HG02885 (cell line): ENCODE data around the gene GALNT9.
"Not testable (repeated sequence)": the region's sequence is repeated elsewhere in the genome, so short reads cannot be mapped to it uniquely, and the experiment has no call there.

Source experiments
- ATAC-seq: cut with Tn5 transposase; IDR thresholded peaks from one replicate; pipeline ENCODE4 v1.9.1; 2021; ENCODE audit warnings: mild to moderate bottlenecking; ENCODE audit not compliant: unreplicated experiment, poor library complexity

The GALNT9 gene

DNA sequence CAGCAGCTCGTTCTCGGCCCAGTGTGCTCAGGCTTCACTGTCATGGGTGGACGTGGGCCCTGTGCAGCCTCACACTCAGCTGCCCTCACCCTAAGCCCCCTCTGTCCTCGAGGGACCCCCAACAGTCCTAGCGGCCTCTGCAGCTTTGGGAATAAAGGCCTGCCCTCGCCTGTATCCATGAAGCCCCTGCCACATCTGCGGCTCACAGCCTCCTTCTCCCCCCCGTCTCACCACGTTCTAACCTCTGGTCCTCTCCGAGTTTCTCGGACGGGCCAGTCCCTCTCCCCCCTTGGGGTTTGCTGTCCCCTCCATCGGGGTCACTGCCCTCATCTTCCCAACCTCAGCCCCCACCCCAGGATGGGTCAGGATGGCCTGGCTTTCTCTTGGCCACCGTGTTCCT, 30.2 kb upstream of the GALNT9 start:
- no peak for ATAC-seq

DNA sequence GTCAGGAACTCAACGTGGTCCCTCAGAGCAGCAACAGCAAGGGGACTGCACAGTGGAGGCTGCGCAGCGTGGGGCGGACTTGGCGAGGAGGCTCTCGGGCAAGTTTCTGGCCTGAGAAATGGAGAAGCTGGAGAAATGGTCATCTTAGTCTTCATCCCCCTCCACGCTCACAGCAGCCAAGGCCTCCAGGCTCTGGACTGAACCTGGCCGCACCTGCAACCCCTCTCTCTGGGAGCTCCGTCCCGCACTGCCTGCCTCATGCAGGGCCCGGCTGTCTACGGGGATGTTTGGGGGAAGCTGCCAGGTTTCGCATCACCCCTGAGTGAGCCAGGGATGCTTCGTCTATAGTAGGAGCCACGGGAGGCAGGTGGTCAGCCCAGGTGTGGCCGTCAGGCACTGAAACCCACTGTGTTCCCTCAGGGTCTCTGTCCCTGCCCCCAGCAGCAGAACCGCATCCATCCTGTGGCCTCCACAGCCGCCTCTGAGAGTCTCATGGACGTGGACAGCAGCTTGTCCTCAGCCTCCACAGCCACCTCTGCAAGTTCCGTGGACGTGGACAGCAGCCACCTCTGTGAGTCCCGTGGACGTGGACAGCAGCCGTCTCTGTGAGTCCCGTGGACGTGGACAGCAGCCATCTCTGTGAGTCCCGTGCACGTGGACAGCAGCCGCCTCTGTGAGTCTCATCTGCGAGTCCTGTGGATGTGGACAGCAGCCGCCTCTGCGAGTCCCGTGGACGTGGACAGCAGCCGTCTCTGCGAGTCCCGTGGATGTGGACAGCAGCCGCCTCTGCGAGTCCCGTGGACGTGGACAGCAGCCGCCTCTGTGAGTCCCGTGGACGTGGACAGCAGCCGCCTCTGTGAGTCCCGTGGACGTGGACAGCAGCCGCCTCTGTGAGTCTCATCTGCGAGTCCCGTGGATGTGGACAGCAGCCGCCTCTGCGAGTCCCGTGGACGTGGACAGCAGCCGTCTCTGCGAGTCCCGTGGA, 29.1 kb upstream of the GALNT9 start:
- ATAC-seq, result not testable (repeated sequence)

DNA sequence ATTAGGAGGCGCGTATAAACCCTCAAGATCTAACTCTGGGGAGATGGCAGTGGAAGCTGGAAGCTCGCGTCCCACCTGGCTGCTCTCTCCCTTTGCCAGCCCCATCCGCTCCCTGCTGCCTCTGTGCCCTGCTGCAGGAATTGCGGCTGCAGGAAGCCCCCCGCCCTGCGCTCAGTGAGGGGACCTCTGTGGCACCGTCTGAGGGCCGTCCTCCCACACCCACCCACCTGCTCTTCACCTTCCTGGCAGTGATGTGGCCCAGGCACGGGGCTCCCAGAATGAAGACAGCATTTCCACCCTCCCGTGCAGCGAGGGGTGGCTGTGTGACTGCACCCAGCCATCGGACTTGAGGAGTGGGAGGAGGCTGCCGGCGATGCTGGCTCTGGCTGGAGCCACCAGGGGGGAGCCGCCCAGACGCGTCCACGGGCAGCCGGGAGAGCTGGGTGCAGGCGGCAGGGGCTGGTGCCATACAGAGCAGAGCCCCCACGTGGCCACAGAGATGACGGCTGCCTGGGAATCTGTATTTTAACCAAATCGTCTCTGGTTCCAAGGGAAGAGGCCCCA, 28.3 kb upstream of the GALNT9 start:
- ATAC-seq, result no peak

DNA sequence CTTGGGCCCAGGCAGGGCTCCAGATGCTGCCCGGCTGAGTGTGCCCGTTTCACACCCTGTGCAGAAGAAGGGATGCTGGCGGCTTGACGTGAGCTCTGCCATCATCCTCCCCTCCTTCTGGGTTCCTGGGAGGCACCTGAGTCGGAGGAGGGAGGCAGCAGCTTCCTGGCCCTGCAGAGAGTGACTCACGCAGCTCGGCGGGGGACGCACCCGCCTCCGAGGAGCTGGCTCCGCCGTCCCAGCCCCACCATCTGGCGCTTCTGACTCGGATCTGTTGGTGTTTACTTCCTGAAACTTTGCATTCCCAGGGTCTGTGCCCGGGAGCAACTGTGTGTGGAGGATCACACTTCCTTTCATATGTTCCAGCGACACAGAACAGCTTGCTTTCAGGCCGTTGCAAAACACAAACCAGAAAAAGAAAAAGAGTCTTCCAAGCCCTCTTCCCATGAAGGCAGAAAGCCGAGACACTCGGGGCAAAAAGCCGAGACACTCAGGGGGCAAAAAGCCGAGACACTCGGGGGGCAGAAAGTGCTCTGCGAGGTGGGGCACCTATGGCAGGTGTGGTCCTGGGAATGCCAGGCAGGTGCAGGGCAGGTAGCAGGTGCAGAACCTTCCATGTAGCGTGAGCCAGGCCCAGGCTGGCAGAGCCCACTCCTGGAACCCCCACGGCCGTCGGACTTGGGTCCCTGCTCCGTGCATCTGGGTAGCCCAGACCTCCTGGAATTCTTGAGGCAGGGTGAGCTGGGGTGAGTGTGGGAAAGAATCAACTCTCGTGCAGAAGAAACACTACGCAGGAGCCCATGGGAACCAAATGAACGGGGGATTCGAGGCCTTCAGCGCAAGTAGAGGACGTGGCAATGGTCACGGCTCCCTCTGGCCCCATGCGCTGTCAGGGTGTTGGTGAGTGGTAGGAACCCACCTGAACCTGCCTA, 27.6 kb upstream of the GALNT9 start:
- ATAC-seq, result no peak

DNA sequence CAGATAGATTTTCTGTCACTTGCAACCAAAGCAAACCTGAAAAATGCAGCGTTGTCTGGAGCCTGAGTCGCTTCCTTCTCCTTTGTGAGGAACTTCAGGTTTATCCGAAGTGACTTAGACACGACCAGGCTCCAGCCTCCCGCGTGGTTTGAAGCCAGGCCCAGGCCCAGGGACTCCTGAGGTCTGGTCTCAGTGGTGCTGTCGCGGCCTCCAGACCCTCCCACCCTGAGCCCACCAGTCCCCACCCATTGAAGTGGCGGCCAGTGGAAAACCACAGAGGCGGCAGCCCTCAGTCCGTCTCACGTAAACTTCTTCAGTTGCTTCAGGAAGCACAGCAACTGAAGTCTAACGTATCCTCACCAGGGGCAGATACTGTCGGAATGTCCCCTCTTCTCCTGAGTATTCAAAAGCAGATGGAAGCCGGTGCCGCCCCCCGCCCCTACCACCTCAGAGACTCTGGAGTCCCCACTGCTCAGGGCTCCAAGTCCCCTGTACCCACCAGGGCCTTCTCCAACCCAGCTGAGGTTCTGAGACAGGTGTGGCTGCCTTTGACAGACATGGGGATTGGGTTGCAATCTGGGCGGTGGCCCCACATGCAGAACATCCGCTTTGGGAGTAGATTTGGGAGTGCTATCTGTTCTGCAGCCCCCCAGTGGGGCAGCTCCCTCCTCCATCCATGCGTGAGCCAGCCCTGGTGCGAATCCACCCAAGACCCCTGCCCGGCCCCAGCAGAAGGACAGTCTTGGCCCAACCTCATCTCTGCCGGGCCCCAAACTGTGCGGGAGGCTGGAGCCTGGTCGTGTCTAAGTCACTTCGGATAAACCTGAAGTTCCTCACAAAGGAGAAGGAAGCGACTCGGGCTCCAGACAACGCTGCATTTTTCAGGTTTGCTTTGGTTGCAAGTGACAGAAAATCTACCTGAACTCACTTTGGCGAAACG, 26.6 kb upstream of the GALNT9 start:
- ATAC-seq, result no peak

DNA sequence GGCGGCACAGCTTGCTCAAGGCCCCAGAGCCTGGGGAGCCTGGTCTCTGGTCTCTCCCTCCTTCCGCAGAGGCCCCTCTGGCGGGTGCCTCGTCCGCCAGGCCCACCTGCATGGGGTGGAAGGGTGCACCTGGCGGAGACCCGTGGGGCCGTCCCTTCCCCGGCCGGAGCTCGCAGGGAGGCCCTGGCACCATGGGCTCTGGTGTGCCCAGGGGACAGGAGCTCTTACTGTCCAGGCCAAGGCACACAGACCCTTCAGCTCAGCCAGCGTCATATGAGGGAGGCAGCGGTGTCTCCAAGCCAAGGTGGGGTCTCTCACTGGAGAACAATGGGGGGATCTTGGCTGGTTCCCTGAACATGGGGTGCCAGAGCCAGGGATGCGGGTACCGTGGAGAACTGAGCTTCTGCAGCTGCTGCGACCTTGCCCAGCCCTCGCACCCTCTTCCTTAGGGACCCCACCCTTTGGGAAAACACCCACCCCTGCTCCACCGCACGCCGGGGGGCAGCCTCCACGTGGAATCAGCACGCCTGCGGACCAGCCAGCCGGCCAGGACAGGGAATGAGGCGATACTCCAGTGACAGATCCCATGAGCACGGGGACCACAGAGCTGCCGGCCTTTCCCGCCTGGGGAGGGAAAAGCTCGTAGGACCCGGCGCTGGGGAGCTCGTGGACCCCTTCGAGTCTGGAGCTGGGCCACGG, 25.7 kb upstream of the GALNT9 start:
- ATAC-seq, result no peak

DNA sequence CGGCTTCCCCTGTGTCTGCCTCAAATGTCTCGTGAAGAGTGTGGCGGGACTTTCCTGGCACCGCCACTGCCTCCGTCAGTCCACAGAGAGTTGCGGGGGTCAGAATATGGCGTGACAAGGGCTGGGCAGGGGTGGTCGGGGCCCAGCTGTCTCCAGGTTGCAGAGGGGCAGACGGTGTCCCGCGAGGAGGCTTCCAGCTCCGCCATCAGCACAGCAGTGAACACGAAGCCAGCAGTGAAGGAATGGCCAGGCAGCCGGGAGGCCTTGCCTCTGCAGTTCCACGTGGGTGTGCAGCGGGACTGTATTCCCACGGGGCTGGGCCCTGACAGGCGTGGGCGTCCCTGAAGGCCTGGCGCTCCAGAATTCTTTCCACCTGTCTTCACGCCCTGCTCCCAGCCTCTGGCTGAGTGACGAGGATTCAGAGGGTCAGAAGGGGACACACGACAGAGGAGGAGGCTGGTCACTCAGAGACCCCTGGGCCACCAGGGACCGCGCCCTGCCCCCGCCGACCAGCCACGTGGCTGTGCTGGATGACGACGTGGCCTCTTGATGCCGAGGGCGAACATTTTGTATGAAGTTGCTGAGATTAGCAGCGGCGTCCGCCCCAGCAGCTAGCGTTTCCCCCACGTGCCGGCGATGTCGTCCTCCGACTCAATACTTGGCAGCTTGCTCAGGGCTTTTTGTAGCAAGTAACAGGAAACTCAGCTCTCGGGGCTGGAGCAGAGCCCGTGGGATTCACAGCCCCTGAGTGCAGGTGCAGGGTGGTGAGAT, 25.0 kb upstream of the GALNT9 start:
- ATAC-seq, result no peak

DNA sequence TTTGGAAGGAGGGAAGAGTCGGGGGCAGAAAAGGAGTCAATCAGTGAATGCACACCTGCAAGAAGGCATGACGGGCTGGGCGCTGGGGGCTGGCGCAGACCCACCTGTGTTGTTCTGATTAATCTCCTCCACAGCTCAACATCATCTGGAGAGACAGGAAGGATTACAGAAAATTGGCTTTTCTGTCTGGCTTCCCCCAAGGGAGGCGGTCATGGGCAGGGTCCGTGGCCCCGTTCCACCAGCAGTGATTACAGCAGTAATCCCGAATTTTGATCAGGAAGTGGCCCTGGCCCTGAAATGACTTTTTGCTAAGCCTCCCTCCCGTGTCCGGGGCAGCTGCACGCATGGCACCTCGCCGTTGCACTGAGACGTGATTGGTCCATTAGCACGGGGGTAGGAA, 24.4 kb upstream of the GALNT9 start:
- ATAC-seq, result no peak

DNA sequence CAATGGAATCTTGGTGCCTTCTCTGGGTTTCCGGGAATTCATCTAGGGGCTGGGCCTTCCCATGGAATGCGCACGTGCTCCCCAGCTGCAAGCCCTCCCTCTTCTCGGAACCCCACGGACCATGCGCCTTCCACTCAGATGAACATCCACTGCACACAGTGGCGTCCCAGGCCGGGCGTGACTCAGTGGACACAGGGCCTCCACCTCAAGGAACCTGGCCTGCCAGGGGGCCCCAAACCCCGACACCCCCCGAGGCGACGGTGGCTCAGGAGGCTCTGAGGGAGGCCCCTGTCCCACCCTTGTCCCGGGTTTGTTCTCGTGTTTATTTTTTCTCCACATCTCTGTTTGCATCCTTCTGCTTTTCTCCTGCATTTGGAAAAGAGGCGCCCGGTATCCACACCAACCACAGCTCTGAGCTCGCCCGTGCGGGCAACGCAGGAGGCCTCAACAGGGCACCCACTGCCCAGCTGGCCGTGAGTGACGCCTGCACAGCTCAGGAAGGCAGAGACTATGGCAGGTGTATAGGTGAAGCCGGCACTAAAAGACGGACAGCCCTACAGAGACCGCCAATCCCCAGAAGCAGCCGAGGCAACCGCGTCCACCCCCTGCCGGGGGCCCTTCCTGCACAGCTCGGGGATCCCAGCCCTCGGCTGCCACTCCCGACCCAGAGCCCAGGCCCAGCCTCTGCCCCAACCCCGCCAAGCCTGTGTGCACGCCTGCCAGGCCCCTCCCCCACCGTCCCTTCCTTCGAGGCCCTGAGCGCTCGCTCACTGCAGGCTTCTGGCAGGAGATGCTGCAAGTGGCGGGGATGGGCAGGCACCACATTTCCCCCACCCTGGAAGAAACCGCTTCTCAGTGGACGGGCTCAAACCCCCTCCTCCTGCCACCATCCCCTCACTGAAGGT, 23.8 kb upstream of the GALNT9 start:
- ATAC-seq, result no peak

DNA sequence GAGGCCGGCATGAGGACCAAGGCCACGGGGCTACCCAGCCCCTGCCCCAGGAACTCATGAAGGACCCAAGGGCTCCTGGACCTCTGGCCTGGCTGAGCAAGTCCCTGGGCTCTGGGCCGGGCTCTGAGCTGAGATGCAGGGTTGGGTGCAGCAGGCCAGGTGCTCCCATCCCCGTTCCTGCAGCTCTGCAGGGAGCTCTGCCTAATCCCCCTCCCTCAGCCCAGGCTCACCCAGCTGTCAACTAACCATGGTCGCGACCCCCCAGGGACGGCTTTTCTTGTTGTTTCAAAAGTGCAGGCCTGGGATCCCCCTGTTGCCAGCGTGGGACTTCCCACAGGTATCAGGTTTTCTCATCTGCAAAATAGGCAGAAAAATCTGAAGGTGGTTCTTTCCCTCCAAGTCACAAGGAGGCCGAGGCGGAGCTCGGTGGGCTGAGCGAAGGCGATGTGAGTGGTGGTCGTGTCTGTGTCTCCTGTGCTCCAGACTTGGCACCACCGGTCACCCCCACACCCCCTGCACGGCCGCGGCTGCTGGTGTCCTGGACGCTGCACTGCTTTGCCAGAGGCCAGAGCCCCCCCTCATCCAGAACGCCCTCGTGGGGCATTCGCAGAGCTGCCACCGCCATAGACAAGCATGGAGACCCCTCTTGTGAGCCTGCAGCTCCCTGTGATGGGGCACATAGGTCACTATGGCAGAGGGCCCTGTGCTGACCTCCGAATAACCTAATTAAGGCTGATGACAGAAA, 22.5 kb upstream of the GALNT9 start:
- ATAC-seq, result no peak

DNA sequence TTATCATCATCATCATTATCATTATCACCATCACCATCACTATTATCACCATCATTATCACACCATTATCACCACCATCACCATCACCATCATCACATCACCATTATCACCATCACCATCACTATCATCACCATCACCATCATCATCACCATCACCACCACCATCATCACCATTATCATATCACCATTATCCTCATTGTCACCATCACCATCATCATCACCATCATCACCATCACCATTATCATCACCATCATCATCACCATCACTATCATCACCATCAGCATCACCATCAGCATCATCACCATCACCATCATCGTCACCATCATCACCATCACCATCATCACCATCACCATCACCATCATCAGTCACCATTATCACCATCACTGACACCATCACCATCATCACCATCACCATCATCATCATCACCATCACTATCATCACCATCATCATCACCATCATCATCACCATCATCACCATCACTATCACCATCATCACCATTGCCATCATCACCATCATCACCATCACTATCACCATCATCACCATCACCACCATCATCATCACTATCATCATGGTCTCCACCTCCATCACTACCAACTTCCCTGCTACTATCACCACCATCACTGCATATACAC, 20.2 kb upstream of the GALNT9 start:
- no peak for ATAC-seq

DNA sequence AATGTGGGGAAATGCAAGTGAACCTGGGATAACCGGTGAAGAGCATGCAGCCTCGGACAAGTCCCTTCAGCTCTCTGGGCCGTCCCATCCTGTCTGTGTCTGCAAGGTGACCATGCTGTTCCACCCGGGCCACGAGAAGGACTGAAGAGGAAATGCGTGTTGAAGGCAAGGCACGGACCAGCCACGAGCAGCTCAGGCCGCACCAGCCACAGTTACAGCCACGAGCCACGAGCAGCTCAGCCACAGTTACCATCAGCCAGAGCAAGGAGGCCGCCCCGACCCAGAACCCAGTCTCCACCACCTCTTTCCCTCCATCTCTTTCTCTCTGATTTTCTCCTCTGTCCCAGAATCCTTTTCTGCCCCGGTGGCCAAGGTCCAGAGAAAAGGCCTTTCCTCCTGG, 18.8 kb upstream of the GALNT9 start:
- ATAC-seq, result no peak

DNA sequence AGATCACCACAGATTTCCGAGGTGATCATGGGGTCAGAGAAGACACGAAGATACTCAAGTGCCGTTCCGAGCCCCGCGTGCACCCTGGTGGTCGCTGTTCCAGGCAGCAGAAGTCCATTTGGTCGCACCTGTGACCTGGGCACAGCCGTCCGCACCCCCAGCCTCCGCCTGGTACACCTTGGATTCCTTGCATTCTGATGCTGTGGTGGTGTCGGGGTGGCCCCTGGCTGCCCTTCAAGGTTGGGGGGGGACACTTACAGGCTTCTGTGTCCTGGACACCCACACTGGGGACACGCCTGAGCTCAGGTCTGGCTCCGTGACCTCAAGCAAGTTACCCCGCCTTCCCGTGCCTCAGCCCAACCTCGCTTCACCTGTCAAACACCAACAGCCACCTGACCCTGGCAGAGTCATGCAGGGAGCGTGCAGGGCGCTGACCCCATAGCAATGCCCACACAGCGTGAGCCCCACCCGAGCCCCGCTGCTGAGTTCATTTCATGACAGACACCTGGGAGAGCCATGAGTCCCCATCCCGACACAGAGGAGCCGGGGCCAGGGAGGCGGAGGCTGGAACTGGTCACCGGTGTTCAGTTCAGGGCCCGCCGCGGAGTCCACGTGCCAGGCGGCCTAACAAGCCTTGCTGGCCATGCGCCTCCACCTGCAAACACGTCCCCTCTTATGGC, 17.9 kb upstream of the GALNT9 start:
- no peak for ATAC-seq

DNA sequence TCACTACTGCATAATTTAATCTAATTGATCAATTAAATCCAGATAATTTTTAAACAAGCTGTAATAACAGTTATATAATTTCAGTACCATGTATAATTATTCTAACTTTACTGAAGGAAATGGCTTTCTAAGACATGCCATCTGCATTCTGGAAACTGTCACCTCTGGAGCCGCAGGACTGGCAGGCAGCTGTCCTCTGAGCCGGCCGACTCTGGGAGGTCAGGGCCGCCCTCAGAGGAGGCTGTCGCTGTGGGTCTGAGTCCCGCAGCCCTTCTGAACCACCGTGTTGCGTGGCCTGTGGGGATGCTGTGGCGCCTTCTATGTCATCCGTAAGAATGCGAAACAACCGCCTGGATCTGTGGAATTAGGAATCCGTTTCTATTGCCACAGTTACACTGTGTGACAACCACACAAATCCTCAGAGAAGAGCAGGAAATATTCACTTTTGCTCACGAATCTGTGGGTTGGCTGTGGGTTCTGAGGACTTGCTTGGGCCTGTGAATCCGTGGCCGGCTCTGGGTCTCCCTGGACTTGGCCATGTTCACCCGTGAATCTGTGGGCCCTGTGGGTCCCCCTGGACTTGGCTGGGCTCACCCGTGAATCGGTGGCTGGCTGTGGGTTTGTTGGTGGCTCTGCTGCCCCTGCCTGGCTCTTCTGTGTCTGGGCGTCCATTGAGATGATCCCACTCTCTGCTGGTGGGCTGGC, 17.2 kb upstream of the GALNT9 start:
- ATAC-seq, result no peak

DNA sequence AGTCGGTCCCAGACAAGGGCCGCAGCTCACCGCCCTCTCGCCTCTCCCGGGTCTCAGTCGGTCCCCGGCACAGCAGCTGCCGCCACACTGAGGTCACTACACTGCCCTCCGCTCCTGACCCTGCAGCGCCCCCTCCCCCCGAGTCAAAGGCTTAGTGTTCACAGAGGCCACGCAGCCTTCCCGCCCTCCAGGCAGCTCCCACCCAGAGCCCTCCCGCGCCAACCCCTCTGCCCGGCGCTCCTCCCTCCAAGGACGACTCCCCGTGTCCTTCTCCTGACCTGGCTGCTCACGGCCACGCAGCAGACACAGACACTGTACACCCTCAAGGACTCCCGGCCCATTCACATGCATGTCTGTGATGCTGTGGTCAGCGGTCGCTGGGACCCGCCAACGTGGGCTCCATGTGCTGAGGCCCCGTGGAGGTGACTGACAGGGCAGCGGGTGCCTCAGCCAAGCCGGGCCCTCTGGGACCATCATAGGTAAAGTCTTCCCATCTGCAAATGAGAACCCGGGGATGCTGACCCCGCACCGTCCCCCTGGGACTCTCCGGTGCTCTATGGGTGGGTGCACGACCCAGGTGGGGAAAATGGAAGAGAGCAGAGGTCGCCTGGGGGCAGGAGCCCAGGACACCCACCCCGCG, 16.3 kb upstream of the GALNT9 start:
- ATAC-seq, result no peak
